ENCODE measurements around the gene SMC3. TPM values are rescaled to one million over a fixed set of nuclear protein-coding genes. Genes with fewer than 3 reads are reported as not detected.

SMC3 gene
- total RNA-seq, 2 experiments from 2014 or later, result 46.8 to 48.0 TPM

- H3K36me3 Mint-ChIP-seq (ENCODE audit: low read depth), result peaks cover 80% of the 10 kb centered on the region
- Histone ChIP-seq H3K27ac (ENCODE audit: low read depth in 1 of 2, low read length in 2 of 2) (no peak overlapping the region), H3K4me1 (ENCODE audit: insufficient read depth, low read length) (peaks cover 3% of the 10 kb centered on the region), H3K27me3 (ENCODE audit: control insufficient read depth in 1 of 2, insufficient read depth in 2 of 2, low read length in 2 of 2) (no peaks in the 10 kb centered on the region), H3K9me3 (ENCODE audit: control insufficient read depth in 1 of 2, insufficient read depth in 1 of 2, low read length in 2 of 2) (no peaks in the 10 kb centered on the region), H3K4me3 (ENCODE audit: low read length) (no peak overlapping the region), H3K36me3 (ENCODE audit: insufficient read depth, low read length) (peaks cover 65% of the 10 kb centered on the region)
- H3K27ac Mint-ChIP-seq, result no peak overlapping the region
- no peak for TF ChIP-seq CTCF (IDR thresholded peaks at IDR 0.05)
- ATAC-seq (ENCODE audit: poor library complexity) (no peak), DNase-seq (no peak)
- H3K4me1 Mint-ChIP-seq (ENCODE audit: low read depth), result peaks cover 44% of the 10 kb centered on the region
- no peaks in the 10 kb centered on the region for H3K27me3 Mint-ChIP-seq
- intact Hi-C loops (cut with DNase I, micrococcal nuclease), result no loop called here
- CTCF ChIA-PET, result no interaction called here
- no peaks in the 10 kb centered on the region for H3K9me3 Mint-ChIP-seq
- POLR2A ChIA-PET, result no interaction called here
- no peak overlapping the region for H3K4me3 Mint-ChIP-seq
Observed at GRCh38 chr10:110576220-110576619, 8.7 kb downstream of the SMC3 start.

- Mint-ChIP-seq H3K36me3 (ENCODE audit: low read depth) (peaks cover 86% of the 10 kb centered on the region), H3K27ac (no peak overlapping the region), H3K27me3 (no peaks in the 10 kb centered on the region), H3K4me3 (no peak overlapping the region), H3K9me3 (no peaks in the 10 kb centered on the region), H3K4me1 (ENCODE audit: low read depth) (peaks cover 38% of the 10 kb centered on the region)
- DNase-seq, result no peak
- Histone ChIP-seq H3K27ac (ENCODE audit: low read depth in 1 of 2, low read length in 2 of 2) (no peak overlapping the region), H3K4me1 (ENCODE audit: insufficient read depth, low read length) (no peaks in the 10 kb centered on the region), H3K9me3 (ENCODE audit: control insufficient read depth in 1 of 2, insufficient read depth in 1 of 2, low read length in 2 of 2) (no peaks in the 10 kb centered on the region), H3K36me3 (ENCODE audit: insufficient read depth, low read length) (peaks cover 72% of the 10 kb centered on the region), H3K27me3 (ENCODE audit: control insufficient read depth in 1 of 2, insufficient read depth in 2 of 2, low read length in 2 of 2) (no peaks in the 10 kb centered on the region), H3K4me3 (ENCODE audit: low read length) (no peak overlapping the region)
- intact Hi-C loops (cut with DNase I, micrococcal nuclease), result no loop called here
- TF ChIP-seq CTCF (IDR thresholded peaks at IDR 0.05), result no peak
- ChIA-PET POLR2A (interaction anchor here (1.0 kb wide), 1 partner anchor 75 kb away, joined by 3 read pairs; no protein-coding TSS in a partner anchor), CTCF (no interaction called here)
- ATAC-seq (ENCODE audit: poor library complexity), result no peak
Observed at GRCh38 chr10:110577056-110577455, 9.6 kb downstream of the SMC3 start.

GRCh38 chr10:110584006-110584405 is 16.5 kb downstream of the SMC3 start:
- Histone ChIP-seq H3K27me3 (ENCODE audit: control insufficient read depth in 1 of 2, insufficient read depth in 2 of 2, low read length in 2 of 2) (no peaks in the 10 kb centered on the region), H3K36me3 (ENCODE audit: insufficient read depth, low read length) (peaks cover 84% of the 10 kb centered on the region), H3K27ac (ENCODE audit: low read depth in 1 of 2, low read length in 2 of 2) (no peak overlapping the region), H3K4me3 (ENCODE audit: low read length) (no peak overlapping the region), H3K9me3 (ENCODE audit: control insufficient read depth in 1 of 2, insufficient read depth in 1 of 2, low read length in 2 of 2) (no peaks in the 10 kb centered on the region), H3K4me1 (ENCODE audit: insufficient read depth, low read length) (no peaks in the 10 kb centered on the region)
- ATAC-seq (ENCODE audit: poor library complexity) (no peak), DNase-seq (no peak)
- peaks cover 94% of the 10 kb centered on the region for H3K36me3 Mint-ChIP-seq (ENCODE audit: low read depth)
- TF ChIP-seq CTCF (IDR thresholded peaks at IDR 0.05), result no peak
- H3K9me3 Mint-ChIP-seq, result no peaks in the 10 kb centered on the region
- intact Hi-C loops (cut with DNase I, micrococcal nuclease), result no loop called here
- H3K4me1 Mint-ChIP-seq (ENCODE audit: low read depth), result peaks cover 6% of the 10 kb centered on the region
- no peak overlapping the region for H3K27ac Mint-ChIP-seq
- H3K27me3 Mint-ChIP-seq, result no peaks in the 10 kb centered on the region
- no peak overlapping the region for H3K4me3 Mint-ChIP-seq
- POLR2A ChIA-PET, result no interaction called here
- CTCF ChIA-PET, result interaction anchor here (1.3 to 1.7 kb wide), 2 partner anchors 13 to 15 kb away, joined by 4 read pairs; no protein-coding TSS in a partner anchor
